ENCODE data around the gene ZNF211.

DNA sequence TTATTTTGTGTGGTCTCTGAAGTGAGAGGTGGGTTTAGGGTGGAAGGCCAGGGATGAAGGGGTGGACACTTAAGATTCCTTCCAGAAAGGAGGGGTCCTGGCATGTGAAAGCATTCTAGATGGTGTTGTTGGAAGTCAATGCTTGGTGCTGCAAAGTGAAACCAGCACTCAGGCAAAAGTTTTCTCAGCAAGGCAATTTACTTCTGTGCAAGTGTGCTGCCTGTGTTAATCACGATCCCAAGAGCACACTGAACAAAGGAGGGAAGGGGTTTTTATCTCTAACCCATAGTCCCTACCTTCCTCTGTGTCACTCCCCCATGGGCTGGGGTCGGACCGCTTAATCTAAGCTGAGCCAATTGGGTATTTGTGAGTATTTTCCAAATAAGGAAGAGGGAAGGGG is 17.6 kb upstream of the ZNF211 start:
- TF ChIP-seq, protein P1, sequence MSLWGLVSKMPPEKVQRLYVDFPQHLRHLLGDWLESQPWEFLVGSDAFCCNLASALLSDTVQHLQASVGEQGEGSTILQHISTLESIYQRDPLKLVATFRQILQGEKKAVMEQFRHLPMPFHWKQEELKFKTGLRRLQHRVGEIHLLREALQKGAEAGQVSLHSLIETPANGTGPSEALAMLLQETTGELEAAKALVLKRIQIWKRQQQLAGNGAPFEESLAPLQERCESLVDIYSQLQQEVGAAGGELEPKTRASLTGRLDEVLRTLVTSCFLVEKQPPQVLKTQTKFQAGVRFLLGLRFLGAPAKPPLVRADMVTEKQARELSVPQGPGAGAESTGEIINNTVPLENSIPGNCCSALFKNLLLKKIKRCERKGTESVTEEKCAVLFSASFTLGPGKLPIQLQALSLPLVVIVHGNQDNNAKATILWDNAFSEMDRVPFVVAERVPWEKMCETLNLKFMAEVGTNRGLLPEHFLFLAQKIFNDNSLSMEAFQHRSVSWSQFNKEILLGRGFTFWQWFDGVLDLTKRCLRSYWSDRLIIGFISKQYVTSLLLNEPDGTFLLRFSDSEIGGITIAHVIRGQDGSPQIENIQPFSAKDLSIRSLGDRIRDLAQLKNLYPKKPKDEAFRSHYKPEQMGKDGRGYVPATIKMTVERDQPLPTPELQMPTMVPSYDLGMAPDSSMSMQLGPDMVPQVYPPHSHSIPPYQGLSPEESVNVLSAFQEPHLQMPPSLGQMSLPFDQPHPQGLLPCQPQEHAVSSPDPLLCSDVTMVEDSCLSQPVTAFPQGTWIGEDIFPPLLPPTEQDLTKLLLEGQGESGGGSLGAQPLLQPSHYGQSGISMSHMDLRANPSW (CRISPR knock-in tag; conservative IDR thresholded peaks at IDR 0.05; ENCODE audit: low read depth): no peak
- TF ChIP-seq, protein P2, sequence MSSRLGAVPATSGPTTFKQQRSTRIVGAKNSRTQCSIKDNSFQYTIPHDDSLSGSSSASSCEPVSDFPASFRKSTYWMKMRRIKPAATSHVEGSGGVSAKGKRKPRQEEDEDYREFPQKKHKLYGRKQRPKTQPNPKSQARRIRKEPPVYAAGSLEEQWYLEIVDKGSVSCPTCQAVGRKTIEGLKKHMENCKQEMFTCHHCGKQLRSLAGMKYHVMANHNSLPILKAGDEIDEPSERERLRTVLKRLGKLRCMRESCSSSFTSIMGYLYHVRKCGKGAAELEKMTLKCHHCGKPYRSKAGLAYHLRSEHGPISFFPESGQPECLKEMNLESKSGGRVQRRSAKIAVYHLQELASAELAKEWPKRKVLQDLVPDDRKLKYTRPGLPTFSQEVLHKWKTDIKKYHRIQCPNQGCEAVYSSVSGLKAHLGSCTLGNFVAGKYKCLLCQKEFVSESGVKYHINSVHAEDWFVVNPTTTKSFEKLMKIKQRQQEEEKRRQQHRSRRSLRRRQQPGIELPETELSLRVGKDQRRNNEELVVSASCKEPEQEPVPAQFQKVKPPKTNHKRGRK (CRISPR knock-in tag; IDR thresholded peaks at IDR 0.05; ENCODE audit: borderline replicate concordance): no peak

All from WTC11 (cell line).